NCI-H1092 (cell line): ENCODE data around the gene POC1B.

Source experiments
- DNase-seq: peaks from one replicate; lab custom pipeline; 2025; lab: John Stamatoyannopoulos, UW

POC1B gene

GRCh38 chr12:89539426-89540223 is 13.8 kb upstream of the POC1B start:
- DNase-seq = no peak

GRCh38 chr12:89538897-89539296 is 13.1 kb upstream of the POC1B start:
- no peak for DNase-seq

GRCh38 chr12:89537389-89537788 is 11.5 kb upstream of the POC1B start:
- DNase-seq = no peak

GRCh38 chr12:89529738-89530137 is 3.9 kb upstream of the POC1B start:
- peak; percentile 13 for DNase-seq

DNA sequence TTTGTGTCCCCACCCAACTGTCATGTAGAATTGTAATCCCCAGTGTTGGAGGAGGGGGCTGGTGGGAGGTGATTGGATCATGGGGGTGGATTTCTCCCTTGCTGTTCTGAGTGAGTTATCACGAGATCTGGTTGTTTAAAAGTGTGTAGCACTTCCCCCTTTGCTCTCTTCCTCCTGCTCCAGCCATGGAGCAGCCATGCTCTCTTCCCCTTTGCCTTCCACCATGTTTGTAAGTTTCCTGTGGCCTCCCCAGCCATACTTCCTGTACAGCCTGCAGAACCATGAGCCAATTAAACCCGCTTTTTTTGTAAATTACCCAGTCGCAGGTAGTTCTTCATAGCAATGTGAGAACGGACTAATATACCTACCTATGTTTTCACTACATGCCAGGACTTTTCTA is 2.6 kb upstream of the POC1B start:
- no peak for DNase-seq

DNA sequence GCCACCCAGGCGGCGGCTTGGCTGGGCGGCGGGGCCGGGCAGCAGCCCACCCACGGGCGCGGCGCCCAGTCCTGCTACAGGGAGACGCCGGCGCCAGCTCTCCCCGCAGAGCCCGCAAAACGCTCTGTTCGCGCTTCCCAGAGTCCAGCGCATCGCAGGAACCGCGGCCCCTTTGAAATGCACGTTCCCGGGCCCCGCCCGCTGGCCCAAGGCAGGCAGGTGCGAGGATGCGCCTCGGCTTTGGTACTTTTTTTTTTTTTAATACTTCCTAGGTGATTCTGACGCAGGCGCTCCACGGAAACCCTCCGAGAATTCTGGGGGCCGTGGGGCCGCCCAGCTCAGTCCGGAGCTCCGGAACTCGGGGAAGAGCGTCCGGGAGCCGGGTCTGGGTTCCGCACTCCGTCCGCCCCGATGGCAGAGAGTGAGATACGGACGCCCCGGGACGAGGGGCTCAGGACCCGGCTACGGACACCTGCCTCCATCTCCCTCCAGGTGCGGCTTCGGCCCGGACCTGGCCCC is 483 bp downstream of the POC1B start:
- no peak for DNase-seq

GRCh38 chr12:89524541-89525304 is 1.1 kb downstream of the POC1B start, which contains the start of gene GALNT4:
Gene GALNT4 (minus strand): TSS chr12:89524796. CDS start chr12:89524549, 247 bp downstream.
- DNase-seq = peak; percentile 23

GRCh38 chr12:89523843-89524540 is 1.9 kb downstream of the POC1B start:
- DNase-seq = no peak

DNA sequence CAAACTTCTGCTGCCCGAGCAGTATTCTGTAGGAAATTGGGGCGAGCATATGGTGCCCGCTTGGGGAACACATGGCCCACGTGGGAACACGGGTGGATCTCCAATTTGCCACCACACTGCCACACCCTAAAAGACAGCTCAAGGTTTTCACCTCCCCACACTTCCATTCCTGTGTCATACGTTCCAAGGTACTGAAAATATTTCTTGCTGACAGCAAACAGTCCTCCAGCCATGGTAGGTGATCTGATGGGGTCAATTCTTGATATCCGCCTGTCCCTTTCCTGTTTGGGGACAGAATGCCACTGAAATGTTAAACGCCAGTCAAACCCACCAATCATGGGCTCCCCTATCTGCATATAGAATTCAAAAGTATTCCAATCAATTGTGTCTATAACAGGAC is 2.5 kb downstream of the POC1B start:
- DNase-seq = no peak

DNA sequence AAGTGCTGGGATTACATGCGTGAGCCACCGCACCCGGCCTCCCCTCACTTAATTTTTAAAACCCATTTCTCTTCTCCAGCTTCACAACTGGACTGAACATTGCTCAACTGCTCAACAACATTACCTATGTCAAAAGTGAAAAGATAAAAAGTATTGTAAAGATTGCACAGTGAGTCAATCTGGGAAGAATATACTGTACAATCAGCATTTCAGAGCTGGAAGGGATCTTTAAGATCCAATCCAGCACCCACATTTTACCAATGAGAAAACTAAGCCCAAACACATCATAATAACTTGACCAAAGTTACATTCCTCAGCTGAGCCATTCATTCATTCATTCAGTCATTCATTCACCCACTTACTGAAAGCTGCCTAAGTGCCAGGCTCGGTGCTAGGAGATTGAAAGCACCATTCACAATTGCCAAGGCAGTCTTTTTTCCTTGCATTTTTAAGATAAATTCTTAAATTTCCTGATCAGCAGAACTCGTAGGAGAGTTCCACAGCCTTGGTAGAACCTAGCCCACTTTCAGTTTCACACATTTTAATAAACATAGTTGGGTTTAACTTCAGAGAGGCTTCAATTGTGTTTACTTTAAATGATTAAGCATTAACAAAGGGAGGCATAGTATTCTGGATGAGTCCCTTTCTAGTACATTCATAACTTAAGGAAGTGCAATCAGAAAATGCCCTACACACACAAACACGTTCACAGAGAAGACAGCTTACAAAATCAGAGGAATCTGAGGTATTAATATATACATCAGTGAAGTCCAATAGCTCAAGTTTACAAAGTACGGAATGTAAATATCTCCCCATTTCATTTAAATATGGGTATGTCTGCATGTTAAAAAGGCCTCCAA is 4.3 kb downstream of the POC1B start:
- DNase-seq = no peak

DNA sequence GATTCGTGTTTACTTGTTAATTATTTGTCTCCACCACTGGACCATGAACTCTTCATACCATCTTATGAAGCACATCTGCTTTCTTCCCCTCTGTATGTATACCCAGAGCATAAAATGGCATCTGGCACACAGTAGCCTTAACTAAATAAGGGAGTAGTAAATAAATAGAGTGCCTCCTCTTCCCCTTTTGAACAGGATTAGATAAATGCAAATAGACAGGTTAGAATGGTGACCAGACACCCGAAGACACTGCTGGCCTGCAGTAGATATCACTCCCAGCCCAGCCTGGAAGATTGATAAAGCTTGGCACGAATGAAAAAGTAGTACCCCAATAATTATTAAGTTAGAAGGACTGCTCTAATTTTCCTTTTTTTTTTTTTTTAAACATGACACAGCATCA is 8.1 kb downstream of the POC1B start:
- no peak for DNase-seq

DNA sequence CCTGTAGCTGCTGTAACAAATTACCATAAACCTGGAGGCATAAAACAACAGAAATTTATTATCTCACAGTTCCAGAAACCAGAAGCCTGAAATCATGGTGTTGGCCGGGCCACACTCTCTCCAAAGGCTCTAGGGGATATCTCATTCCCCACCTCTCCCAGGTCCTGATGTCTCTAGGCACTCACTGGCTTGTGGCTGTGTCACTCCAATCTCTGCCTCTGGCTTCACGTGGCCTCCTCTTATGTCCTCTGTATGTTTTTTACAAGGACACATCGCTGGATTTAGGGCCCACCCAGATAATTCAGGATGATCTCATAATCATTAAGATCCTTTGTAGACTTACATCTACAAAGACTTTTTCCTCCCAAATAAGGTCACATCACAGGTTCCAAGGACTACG is 9.2 kb downstream of the POC1B start:
- DNase-seq = no peak

DNA sequence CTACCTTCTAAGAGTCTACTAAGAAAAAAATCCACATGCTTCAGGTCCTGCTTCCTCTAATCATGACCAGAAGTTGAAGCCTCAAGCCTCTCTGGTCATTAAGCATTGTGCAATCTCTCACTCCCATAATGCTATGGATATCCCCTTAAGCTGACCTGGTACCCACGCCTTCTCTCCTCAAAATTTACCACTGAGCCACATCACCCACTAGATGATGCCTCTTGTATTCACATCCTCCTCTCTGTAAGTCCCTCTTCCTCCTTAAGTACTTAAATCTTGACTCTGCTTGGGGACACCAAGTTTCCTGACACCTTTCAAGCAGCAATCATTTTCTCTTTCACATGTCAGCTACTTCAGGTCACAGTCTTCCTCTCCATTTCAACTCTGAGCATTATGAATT is 11.1 kb downstream of the POC1B start:
- no peak for DNase-seq

DNA sequence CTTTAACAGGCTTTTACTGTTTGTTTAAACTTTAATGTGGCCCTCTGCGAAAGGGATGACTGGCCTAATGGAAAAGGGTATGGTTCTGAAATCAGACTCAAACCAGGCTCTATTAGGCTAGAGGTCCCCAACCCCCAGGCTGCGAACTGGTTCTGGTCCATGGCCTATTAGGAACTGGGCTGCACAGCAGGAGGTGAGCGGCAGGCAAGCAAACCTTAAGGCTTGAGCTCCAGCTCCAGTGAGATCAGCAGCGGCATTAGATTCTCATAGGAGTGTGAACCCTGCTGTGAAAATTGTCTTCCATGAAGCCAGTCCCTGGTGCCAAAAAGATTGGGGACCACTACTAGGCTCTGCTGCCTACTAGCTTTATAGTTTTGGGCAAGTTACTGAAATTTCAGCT is 12.3 kb downstream of the POC1B start:
- DNase-seq = no peak

- no peak for DNase-seq
These were observed 18.6 kb downstream of the POC1B start for GRCh38 chr12:89507015-89507824.

DNA sequence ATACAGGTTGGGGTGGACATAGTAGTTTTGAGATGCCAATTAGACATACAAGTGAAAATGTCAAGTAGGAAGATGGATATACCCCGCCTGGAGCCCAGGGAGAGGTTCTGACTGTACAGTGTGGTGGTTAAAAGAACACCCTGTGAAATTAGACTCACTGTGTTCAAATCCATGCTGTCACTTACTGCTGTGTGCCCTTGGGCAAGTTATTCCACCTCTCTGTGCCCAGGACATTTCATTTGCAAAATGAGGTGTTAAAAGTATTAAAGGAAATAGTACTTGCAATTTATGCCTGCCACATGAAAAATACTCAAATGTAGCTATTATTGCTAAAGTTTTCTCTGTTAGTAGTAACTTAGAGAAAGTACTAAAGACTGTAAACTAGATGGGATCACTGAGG is 19.8 kb downstream of the POC1B start:
- DNase-seq = no peak

DNA sequence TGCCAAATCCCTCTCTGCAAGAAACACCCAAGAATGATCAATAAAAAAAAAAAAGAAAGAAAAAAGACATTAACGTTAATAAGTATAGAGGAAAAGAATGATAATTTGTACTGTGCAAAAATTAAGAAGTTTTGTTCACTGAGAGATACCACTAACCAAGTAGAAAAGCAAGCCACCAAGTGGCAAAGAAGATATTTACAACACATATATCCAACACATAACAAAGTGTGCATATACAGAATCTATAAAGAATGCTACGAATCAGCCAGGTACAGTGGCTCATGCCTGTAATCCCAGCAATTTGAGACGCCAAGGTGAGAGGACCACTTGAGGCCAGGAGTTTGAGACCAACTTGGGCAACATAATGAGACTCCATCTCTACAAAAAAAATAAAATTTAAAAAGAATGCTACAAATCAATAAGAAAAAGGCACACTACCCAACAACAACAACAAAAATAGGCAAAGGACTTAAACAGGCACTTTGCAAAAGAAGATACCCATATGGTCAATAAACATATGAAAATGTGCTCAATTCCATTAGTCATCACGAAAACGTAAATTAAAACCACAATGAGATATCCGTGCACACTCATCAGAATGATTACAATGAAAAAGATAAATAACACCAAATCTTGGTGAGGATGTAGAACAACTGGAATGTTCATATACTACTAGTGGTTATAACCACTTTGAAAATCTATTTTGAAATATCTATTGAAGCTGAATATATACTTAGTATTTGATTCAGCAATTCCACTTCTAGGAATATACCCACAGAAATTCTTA is 21.1 kb downstream of the POC1B start:
- no peak for DNase-seq

- no peak for DNase-seq
These were observed 24.1 kb downstream of the POC1B start for GRCh38 chr12:89501793-89502192.

DNA sequence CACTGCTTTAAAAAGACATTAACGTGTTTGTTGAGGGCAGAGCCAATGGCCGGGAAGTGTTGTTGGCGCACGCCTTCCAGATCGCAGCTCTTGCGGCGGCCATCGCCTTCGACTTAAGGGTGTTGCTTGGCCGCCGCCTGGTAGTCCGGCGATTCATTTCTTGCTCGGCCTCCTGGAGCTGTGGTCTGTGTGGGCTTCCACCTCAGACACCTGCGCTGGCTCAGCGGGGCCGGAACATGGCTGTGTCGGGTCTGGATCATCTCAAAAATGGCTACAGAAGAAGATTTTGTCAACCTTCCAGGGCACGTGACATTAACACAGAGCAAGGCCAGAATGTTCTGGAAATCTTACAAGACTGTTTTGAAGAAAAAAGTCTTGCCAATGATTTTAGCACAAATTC is 26.0 kb downstream of the POC1B start:
- no peak for DNase-seq

DNA sequence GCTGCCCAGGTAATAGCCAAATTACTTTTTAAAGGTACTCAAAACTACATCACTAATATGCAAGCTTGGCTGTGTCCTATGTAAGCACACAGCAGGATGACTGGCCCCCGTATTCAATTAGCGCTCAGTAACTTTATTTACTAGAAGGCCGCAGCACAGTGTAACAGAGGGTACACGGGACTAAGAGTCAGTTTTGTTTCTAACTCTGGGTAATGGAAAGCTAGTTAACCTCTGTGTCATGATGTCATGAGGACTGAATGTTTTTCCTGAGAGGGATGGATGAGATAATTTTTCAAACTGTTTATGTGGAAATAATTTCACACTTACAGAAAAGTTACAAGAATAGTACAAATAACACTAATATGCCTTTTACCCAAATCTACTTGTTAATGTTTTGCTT is 28.4 kb downstream of the POC1B start:
- DNase-seq = no peak
